Measurements from ENCODE around the gene PDGFC.

Gene PDGFC

DNA sequence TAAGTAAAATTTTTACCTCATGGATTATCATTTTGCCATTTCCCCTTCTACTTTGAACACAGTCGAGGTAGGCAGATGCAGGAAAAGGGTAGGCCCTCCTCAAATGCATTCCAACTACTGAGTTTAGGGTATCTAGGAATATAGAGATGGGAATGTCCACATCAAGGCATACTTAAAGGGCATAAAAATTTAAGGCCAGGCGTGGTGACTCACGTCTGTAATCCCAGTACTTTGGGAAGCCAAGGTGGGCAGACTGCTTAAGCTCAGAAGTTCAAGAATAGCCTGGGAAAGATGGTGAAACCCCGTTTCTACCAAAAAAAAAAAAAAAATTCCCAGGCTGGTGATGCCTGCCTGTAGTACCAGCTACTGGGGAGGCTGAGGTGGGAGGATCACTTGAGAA, 146.5 kb downstream of the PDGFC start:
- TF ChIP-seq, protein P1, sequence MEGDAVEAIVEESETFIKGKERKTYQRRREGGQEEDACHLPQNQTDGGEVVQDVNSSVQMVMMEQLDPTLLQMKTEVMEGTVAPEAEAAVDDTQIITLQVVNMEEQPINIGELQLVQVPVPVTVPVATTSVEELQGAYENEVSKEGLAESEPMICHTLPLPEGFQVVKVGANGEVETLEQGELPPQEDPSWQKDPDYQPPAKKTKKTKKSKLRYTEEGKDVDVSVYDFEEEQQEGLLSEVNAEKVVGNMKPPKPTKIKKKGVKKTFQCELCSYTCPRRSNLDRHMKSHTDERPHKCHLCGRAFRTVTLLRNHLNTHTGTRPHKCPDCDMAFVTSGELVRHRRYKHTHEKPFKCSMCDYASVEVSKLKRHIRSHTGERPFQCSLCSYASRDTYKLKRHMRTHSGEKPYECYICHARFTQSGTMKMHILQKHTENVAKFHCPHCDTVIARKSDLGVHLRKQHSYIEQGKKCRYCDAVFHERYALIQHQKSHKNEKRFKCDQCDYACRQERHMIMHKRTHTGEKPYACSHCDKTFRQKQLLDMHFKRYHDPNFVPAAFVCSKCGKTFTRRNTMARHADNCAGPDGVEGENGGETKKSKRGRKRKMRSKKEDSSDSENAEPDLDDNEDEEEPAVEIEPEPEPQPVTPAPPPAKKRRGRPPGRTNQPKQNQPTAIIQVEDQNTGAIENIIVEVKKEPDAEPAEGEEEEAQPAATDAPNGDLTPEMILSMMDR (IDR thresholded peaks at IDR 0.05; ENCODE audit: control insufficient read depth, insufficient read depth, low read depth, low read length, missing control alignments): no peak
- no peak overlapping the region for H3K4me3 ChIP-seq (ENCODE audit: control insufficient read depth, low read depth, low read length)
- DNase-seq (ENCODE audit: low read depth): no peak

DNA sequence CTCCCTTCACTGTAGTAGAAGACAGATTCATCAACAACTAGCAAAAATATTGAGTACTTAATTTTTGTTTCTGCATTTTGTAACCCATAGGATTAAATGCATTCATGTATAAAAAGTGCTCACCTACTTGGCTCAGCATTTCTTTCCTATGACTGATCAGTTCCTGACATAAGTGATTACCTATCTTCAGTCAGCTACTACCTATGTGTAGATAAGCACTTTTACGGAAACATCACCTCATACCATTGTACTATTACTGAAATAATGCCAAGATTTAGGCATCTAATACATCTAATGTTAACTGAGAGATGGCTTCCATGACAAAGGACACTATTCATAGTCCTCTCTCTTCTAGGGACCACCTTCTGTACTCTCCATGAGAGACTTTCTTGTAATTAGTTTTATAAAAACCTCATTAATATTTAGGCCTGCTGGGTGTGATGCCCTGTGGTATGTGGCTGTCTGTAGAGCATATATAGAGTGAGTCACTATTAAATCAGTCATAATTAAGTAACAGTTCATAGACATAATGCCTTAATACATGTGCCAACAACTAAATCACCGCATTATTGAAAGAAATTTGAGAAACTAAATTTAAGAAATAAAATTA, 147.0 kb downstream of the PDGFC start:
- H3K4me3 ChIP-seq (ENCODE audit: control insufficient read depth, low read depth, low read length): no peak overlapping the region
- DNase-seq (ENCODE audit: low read depth): no peak
- TF ChIP-seq, protein P1 (IDR thresholded peaks at IDR 0.05; ENCODE audit: control insufficient read depth, insufficient read depth, low read depth, low read length, missing control alignments): no peak

DNA sequence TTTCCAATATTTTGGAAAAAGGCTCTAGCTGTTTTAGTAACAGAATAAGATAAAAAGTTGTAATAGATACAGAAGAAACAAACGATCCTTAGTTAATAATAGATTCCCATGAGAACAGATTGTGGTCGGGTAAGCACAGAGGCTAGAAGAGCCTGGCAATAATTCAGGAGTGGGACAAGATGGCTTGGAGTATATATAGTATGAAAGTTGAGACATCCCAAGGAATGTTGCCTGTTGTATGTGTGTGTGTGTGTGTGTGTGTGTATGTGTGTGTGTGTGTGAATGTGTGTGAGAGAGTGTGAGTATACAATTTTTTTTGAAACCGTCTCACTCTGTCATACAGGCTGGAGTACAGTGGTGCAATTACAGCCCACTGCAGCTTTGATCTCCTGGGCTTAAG, 150.7 kb downstream of the PDGFC start:
- no peak for DNase-seq (ENCODE audit: low read depth)
- no peak overlapping the region for H3K4me3 ChIP-seq (ENCODE audit: control insufficient read depth, low read depth, low read length)
- TF ChIP-seq, protein P1 (IDR thresholded peaks at IDR 0.05; ENCODE audit: control insufficient read depth, insufficient read depth, low read depth, low read length, missing control alignments): no peak

DNA sequence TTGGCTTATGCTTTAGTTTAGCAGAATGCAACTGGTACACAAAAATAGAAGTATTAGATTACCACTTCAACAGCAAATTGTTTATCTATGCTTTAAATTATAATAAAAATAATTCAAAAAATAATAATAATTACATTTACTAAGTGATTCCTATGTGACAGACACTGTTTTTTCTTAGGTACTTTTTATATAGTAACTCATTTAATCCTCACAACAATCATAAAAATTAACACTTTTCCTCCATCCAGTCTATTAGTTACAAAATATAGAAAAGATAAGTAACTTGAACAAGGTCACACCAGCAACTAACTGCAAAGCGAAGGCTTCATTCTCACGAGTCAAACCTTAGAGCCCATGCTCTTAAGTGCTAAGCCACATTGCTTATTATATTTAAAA, 155.2 kb downstream of the PDGFC start:
- TF ChIP-seq, protein P1 (IDR thresholded peaks at IDR 0.05; ENCODE audit: control insufficient read depth, insufficient read depth, low read depth, low read length, missing control alignments): no peak
- H3K4me3 ChIP-seq (ENCODE audit: control insufficient read depth, low read depth, low read length): no peak overlapping the region
- no peak for DNase-seq (ENCODE audit: low read depth)

DNA sequence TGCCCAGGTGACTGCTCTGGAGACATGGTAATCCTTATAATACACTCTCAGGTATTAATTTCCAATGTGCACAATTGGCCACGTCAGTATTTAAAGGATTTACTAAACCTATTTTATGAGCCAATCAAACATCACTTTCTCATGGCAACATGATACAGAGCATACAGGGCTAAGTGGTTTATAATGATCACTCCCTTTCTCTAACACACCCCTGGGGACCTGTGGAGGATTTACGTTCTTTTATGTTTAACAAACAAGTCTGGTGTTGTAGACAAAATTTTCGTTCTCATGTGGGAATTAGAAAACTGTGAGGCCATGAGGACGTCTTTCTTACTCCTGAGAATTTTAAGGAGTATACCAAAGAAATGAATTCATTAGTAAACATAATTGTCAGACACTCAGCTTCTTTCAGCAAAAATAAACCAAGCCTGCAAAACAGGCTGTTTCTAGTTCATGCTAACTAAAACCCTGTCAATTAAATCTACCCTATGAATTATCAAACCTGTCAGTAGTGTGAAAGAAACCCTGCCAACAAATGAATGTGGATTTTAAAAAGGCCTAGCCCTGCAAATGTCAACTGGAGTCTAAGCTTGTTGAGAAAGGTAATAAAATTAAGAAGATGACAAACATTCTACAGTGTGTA, 155.8 kb downstream of the PDGFC start:
- TF ChIP-seq, protein P1 (IDR thresholded peaks at IDR 0.05; ENCODE audit: control insufficient read depth, insufficient read depth, low read depth, low read length, missing control alignments): no peak
- no peak overlapping the region for H3K4me3 ChIP-seq (ENCODE audit: control insufficient read depth, low read depth, low read length)
- no peak for DNase-seq (ENCODE audit: low read depth)

DNA sequence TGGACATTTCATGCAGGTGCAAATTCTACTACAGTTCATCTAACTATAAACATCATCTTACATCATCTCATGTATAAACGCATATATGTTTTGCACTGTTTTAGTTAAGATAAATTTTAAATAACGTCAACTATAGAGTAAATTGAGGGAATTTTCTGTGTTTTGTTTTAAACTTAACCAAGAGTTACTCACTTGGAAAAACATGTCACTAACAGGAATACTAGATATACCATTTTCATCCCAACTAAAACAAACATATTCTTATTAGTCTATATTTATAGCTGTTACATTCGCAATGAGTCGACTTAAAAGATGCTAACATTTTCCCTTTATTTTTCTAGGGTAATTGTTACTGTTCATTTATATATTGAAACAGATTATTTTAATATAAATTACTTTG, 159.6 kb downstream of the PDGFC start:
- TF ChIP-seq, protein P1 (IDR thresholded peaks at IDR 0.05; ENCODE audit: control insufficient read depth, insufficient read depth, low read depth, low read length, missing control alignments): no peak
- no peak for DNase-seq (ENCODE audit: low read depth)
- H3K4me3 ChIP-seq (ENCODE audit: control insufficient read depth, low read depth, low read length): no peak overlapping the region
